ENCODE data around the gene B3GALT6.

DNA sequence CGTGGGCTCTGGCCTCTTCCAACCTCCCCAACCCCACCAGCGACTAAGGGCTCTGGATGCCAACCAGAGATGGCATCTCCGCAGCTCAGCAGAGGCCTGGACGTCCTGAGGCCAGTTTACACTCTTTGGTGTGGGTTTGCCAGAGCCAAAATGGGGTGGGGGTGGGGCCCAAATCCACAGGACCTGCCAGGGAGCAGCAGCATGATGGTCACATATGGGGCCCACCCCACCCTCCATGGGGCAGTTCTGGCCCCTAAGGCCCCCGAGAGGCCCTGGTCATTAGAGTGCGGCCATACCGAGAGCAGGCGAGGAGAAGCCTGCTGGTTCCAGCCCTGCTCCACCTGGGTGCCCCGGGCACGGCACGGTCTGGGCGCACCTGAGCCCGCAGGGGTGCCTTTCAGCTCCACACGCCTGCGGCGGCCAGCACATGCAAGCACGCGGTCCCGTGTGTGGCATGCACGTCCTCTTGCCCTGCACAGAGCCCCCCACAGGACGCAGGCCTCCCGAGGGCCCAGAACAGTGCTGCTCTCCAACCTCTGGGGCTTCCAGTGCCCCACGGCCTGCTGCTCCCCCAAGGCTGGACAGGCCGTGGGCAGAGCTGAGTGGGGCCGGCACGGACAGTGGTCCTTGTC lies 9.7 kb downstream of the B3GALT6 start:
- TF ChIP-seq, protein P1, sequence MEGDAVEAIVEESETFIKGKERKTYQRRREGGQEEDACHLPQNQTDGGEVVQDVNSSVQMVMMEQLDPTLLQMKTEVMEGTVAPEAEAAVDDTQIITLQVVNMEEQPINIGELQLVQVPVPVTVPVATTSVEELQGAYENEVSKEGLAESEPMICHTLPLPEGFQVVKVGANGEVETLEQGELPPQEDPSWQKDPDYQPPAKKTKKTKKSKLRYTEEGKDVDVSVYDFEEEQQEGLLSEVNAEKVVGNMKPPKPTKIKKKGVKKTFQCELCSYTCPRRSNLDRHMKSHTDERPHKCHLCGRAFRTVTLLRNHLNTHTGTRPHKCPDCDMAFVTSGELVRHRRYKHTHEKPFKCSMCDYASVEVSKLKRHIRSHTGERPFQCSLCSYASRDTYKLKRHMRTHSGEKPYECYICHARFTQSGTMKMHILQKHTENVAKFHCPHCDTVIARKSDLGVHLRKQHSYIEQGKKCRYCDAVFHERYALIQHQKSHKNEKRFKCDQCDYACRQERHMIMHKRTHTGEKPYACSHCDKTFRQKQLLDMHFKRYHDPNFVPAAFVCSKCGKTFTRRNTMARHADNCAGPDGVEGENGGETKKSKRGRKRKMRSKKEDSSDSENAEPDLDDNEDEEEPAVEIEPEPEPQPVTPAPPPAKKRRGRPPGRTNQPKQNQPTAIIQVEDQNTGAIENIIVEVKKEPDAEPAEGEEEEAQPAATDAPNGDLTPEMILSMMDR (IDR thresholded peaks at IDR 0.05), result no peak
- TF ChIP-seq POLR2A (IDR thresholded peaks at IDR 0.05), result no peak
